Upper lobe of left lung (tissue), 4 donors: ENCODE measurements around the gene EVC2.

ENCODE experiments used
- POLR2A ChIP-seq, 4 donors: fragments of 450-650 bp; IDR thresholded peaks; one replicate each; pipeline ENCODE4 v1.5.1; 2016 to 2017; ENCODE audit warnings: antibody characterized with exemption in 4 of 4, mild to moderate bottlenecking in 2 of 4
- TF ChIP-seq, protein P1 (sequence below), 6 experiments: fragments of 450-650 bp in 4 of 6; fragments of 200-600 bp in 2 of 6; sonication (generic) in 2 of 6; IDR thresholded peaks; one replicate each; pipeline ENCODE4 v1.5.1; 2016 to 2019; ENCODE audit warnings: antibody characterized with exemption in 6 of 6

DNA sequence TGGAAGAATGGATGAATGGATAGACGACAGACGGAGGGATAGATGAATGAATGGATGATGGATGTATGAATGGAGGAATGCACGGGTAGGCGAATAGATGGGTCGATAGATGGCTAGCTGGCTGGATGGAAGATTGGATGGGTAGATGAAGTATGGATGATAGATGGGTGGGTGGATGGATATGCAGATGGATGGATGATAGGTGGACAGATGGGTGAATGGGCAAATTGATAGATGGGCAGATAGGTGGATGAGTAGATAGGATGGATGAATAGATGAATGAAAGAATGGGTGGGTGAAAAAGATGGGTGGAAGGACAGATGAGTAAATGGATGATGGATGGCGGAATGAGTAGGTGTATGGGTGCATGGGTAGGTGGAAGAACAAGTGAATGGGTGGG lies 57.3 kb downstream of the EVC2 start:
- TF ChIP-seq, protein P1, sequence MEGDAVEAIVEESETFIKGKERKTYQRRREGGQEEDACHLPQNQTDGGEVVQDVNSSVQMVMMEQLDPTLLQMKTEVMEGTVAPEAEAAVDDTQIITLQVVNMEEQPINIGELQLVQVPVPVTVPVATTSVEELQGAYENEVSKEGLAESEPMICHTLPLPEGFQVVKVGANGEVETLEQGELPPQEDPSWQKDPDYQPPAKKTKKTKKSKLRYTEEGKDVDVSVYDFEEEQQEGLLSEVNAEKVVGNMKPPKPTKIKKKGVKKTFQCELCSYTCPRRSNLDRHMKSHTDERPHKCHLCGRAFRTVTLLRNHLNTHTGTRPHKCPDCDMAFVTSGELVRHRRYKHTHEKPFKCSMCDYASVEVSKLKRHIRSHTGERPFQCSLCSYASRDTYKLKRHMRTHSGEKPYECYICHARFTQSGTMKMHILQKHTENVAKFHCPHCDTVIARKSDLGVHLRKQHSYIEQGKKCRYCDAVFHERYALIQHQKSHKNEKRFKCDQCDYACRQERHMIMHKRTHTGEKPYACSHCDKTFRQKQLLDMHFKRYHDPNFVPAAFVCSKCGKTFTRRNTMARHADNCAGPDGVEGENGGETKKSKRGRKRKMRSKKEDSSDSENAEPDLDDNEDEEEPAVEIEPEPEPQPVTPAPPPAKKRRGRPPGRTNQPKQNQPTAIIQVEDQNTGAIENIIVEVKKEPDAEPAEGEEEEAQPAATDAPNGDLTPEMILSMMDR (IDR thresholded peaks at IDR 0.05) = no peak
- TF ChIP-seq POLR2A (IDR thresholded peaks at IDR 0.05) = no peak
